Duodenal mucosa (tissue), 2 donors: ENCODE results near the gene TMEM151B.
A peak's percentile ranks its signal among the peaks of the same experiment; 100 is the strongest.

Source experiments
- H3K27ac ChIP-seq: one replicate; pipeline ENCODE4 v1.7.0; 2013; ENCODE audit warnings: low read depth, low read length
- H3K27me3 ChIP-seq, 2 donors: one replicate each; pipeline ENCODE4 v1.7.0; 2013; ENCODE audit warnings: low read length in 2 of 2, control low read depth in 1 of 2; ENCODE audit not compliant: insufficient read depth in 2 of 2, control insufficient read depth in 1 of 2
- H3K36me3 ChIP-seq, 2 donors: one replicate each; pipeline ENCODE4 v1.7.0; 2013; ENCODE audit warnings: low read length in 2 of 2, control low read depth in 1 of 2; ENCODE audit not compliant: insufficient read depth in 2 of 2, control insufficient read depth in 1 of 2
- H3K4me1 ChIP-seq, 2 donors: one replicate each; pipeline ENCODE4 v1.7.0; 2013; ENCODE audit warnings: low read length in 2 of 2, control low read depth in 1 of 2; ENCODE audit not compliant: insufficient read depth in 2 of 2, control insufficient read depth in 1 of 2
- H3K4me3 ChIP-seq, 2 donors: one replicate each; pipeline ENCODE4 v1.7.0; 2013; ENCODE audit warnings: low read length in 2 of 2, low read depth in 1 of 2
- H3K9ac ChIP-seq, 2 donors: one replicate each; pipeline ENCODE4 v1.7.0; 2013; ENCODE audit warnings: low read length in 2 of 2, low read depth in 1 of 2
- H3K9me3 ChIP-seq, 2 donors: one replicate each; pipeline ENCODE4 v1.7.0; 2013; ENCODE audit warnings: low read length in 2 of 2, control low read depth in 1 of 2; ENCODE audit not compliant: control insufficient read depth in 1 of 2

TMEM151B gene

DNA sequence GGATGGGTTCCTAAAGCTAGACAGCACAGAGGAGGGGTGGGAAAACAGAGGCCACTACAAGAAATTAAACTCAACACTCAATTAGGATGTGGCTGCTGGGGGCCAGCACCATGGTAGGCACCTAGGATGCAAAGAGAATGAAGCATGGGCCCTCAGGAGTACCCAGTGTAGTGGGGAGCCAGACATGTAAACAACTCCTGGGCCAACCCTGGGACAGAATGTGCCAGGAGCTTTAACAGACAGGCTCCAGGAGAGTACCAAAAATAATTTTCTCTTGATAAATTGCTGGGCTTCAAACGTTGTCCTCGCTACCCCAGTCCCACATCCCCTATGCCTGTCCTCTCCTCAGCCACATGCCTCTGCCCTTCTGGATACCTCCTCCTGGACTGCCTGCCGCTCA is 1.7 kb downstream of the TMEM151B start:
- Histone ChIP-seq H3K27me3 (peaks cover 58 to 64% of the 10 kb centered on the region in 2 donors), H3K27ac (no peak overlapping the region), H3K9ac (no peak overlapping the region)

DNA sequence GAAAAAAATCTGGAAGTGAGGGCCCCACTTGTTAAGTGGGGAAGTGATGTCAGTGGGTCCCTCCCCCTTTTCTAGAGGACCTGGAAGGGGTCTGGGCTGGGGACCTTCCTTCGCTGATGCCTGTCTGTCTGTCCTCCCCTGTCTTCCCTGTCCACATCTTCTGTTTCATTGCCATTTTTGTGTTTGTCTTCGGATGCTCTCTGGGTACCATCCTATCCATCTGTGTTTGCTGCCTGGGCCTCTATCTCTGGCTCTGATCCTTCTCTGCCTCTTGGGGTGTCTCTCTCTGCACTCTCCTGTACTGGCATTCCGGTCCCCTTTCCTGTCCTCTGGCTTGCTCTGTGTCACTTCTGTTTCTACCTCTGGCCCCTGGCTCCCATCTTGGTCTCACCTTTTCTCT is 2.3 kb downstream of the TMEM151B start:
- H3K27me3 ChIP-seq: peaks cover 64 to 67% of the 10 kb centered on the region in 2 donors
- H3K4me3 ChIP-seq: no peak overlapping the region

More for the DNA sequence above, 1.7 kb downstream of the TMEM151B start:
- no peaks in the 10 kb centered on the region for H3K9me3 ChIP-seq
- no peaks in the 10 kb centered on the region for H3K36me3 ChIP-seq
- no peak overlapping the region for H3K4me3 ChIP-seq
- peaks cover 0 to 3% of the 10 kb centered on the region in 2 donors for H3K4me1 ChIP-seq

DNA sequence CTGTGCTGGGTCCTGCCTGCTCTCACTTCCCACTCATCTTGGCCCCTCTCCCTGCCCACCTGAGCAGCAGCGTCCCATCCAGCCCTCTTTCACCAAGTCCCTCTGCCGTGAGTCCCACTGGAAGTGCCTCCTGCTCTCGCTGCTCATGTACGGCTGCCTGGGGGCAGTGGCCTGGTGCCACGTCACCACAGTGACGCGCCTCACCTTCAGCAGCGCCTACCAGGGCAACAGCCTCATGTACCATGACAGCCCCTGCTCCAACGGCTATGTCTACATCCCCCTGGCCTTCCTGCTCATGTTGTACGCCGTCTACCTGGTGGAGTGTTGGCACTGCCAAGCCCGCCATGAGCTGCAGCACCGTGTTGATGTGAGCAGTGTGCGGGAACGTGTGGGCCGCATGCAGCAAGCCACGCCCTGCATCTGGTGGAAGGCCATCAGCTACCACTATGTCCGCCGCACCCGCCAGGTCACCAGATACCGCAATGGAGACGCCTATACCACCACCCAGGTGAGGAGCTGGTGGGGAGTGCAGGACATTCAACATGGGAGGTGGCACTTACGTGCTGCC is 2.8 kb downstream of the TMEM151B start:
- H3K9me3 ChIP-seq: no peaks in the 10 kb centered on the region
- no peak overlapping the region for H3K9ac ChIP-seq
- peaks cover 69 to 73% of the 10 kb centered on the region in 2 donors for H3K27me3 ChIP-seq
- peaks cover 0 to 3% of the 10 kb centered on the region in 2 donors for H3K4me1 ChIP-seq
- H3K27ac ChIP-seq: no peak overlapping the region
- no peak overlapping the region for H3K4me3 ChIP-seq
- no peaks in the 10 kb centered on the region for H3K36me3 ChIP-seq

More for the DNA sequence above, 2.3 kb downstream of the TMEM151B start:
- Histone ChIP-seq H3K9me3 (no peaks in the 10 kb centered on the region), H3K36me3 (no peaks in the 10 kb centered on the region), H3K9ac (no peak overlapping the region), H3K4me1 (peaks cover 0 to 3% of the 10 kb centered on the region in 2 donors), H3K27ac (no peak overlapping the region)

- no peak overlapping the region for H3K27ac ChIP-seq
- peaks cover 68 to 70% of the 10 kb centered on the region in 2 donors for H3K27me3 ChIP-seq
- no peaks in the 10 kb centered on the region for H3K36me3 ChIP-seq
- no peak overlapping the region for H3K9ac ChIP-seq
- H3K9me3 ChIP-seq: no peaks in the 10 kb centered on the region
- H3K4me1 ChIP-seq: peaks cover 0 to 3% of the 10 kb centered on the region in 2 donors
- no peak overlapping the region for H3K4me3 ChIP-seq
These were observed 3.4 kb downstream of the TMEM151B start for GRCh38 chr6:44273617-44274016.

DNA sequence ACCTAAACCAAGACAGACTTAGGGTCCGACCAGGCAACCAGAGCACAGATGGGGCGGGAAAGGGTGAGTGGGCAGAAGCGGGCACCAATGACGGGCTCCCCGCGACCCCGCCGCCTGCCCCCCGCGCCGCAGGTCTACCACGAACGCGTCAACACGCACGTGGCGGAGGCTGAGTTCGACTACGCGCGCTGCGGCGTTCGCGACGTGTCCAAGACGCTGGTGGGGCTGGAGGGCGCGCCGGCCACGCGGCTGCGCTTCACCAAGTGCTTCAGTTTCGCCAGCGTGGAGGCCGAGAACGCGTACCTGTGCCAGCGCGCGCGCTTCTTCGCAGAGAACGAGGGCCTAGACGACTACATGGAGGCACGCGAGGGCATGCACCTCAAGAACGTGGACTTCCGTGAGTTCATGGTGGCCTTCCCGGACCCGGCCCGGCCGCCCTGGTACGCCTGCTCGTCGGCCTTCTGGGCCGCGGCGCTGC is 5.1 kb downstream of the TMEM151B start:
- H3K9me3 ChIP-seq: no peaks in the 10 kb centered on the region
- no peak overlapping the region for H3K27ac ChIP-seq
- H3K4me1 ChIP-seq: peaks cover 0 to 3% of the 10 kb centered on the region in 2 donors
- no peaks in the 10 kb centered on the region for H3K36me3 ChIP-seq
- H3K4me3 ChIP-seq: no peak overlapping the region
- no peak overlapping the region for H3K9ac ChIP-seq
- H3K27me3 ChIP-seq: peaks cover 62 to 63% of the 10 kb centered on the region in 2 donors

- no peaks in the 10 kb centered on the region for H3K36me3 ChIP-seq
- no peak overlapping the region for H3K27ac ChIP-seq
- peaks cover 0 to 3% of the 10 kb centered on the region in 2 donors for H3K4me1 ChIP-seq
- H3K4me3 ChIP-seq: peak overlapping the region in 1 of 2 donors; percentile 28
- H3K27me3 ChIP-seq: peaks cover 61 to 63% of the 10 kb centered on the region in 2 donors
- H3K9ac ChIP-seq: no peak overlapping the region
- no peaks in the 10 kb centered on the region for H3K9me3 ChIP-seq
These were observed 5.7 kb downstream of the TMEM151B start for GRCh38 chr6:44275749-44276648.

GRCh38 chr6:44276667-44277640 is 6.7 kb downstream of the TMEM151B start:
- Histone ChIP-seq H3K4me3 (no peak overlapping the region), H3K4me1 (no peaks in the 10 kb centered on the region), H3K27ac (no peak overlapping the region), H3K9me3 (no peaks in the 10 kb centered on the region), H3K9ac (no peak overlapping the region), H3K36me3 (no peaks in the 10 kb centered on the region), H3K27me3 (peaks cover 52 to 54% of the 10 kb centered on the region in 2 donors)

GRCh38 chr6:44277763-44278162 is 7.5 kb downstream of the TMEM151B start:
- peaks cover 44 to 46% of the 10 kb centered on the region in 2 donors for H3K27me3 ChIP-seq
- no peaks in the 10 kb centered on the region for H3K9me3 ChIP-seq
- H3K4me1 ChIP-seq: no peaks in the 10 kb centered on the region
- H3K9ac ChIP-seq: no peak overlapping the region
- H3K4me3 ChIP-seq: no peak overlapping the region
- no peak overlapping the region for H3K27ac ChIP-seq
- H3K36me3 ChIP-seq: no peaks in the 10 kb centered on the region

GRCh38 chr6:44278315-44278714 is 8.1 kb downstream of the TMEM151B start:
- H3K4me3 ChIP-seq: no peak overlapping the region
- no peaks in the 10 kb centered on the region for H3K4me1 ChIP-seq
- peaks cover 38 to 40% of the 10 kb centered on the region in 2 donors for H3K27me3 ChIP-seq
- no peaks in the 10 kb centered on the region for H3K36me3 ChIP-seq
- H3K27ac ChIP-seq: no peak overlapping the region
- no peaks in the 10 kb centered on the region for H3K9me3 ChIP-seq
- no peak overlapping the region for H3K9ac ChIP-seq
